HL-60/S4 (cell line): ENCODE measurements around the gene HLA-DRA.
"Not testable (repeated sequence)": the region's sequence is repeated elsewhere in the genome, so short reads cannot be mapped to it uniquely, and the experiment has no call there.

Experiments
- in situ Hi-C: fragments of 300-500 bp; cut with MboI; formaldehyde crosslinking; loops from 2 replicates; pipeline ENCODE4 v1.14.3; 2022; ENCODE audit warnings: low sequenced_read_pairs

Gene HLA-DRA

GRCh38 chr6:32430179-32430578 is 9.5 kb upstream of the HLA-DRA start:
- in situ Hi-C loops = no loop called here

GRCh38 chr6:32431142-32431541 is 8.5 kb upstream of the HLA-DRA start:
- in situ Hi-C loops = no loop called here

GRCh38 chr6:32432050-32432450 is 7.6 kb upstream of the HLA-DRA start:
- in situ Hi-C loops = no loop called here

GRCh38 chr6:32433950-32434349 is 5.7 kb upstream of the HLA-DRA start:
- in situ Hi-C loops = not testable (repeated sequence)

- in situ Hi-C loops = no loop called here
Measured at GRCh38 chr6:32436186-32436585, 3.5 kb upstream of the HLA-DRA start.

GRCh38 chr6:32436995-32437836 is 2.5 kb upstream of the HLA-DRA start:
- in situ Hi-C loops = no loop called here

- in situ Hi-C loops = no loop called here
Measured at GRCh38 chr6:32439139-32439538, 548 bp upstream of the HLA-DRA start.

- in situ Hi-C loops = no loop called here
Measured at GRCh38 chr6:32442243-32442667, 2.6 kb downstream of the HLA-DRA start.

- in situ Hi-C loops = no loop called here
Measured at GRCh38 chr6:32442977-32443552, 3.4 kb downstream of the HLA-DRA start.

GRCh38 chr6:32444433-32444832 is 4.7 kb downstream of the HLA-DRA start:
- in situ Hi-C loops = no loop called here

- in situ Hi-C loops = no loop called here
Measured at GRCh38 chr6:32445321-32445854, 5.7 kb downstream of the HLA-DRA start.

- in situ Hi-C loops = no loop called here
Measured at GRCh38 chr6:32447932-32448331, 8.2 kb downstream of the HLA-DRA start.

GRCh38 chr6:32449088-32449736 is 9.5 kb downstream of the HLA-DRA start:
- in situ Hi-C loops = no loop called here

GRCh38 chr6:32457054-32457453 is 17.4 kb downstream of the HLA-DRA start:
- in situ Hi-C loops = no loop called here

GRCh38 chr6:32459781-32460424 is 20.2 kb downstream of the HLA-DRA start:
- in situ Hi-C loops = no loop called here

GRCh38 chr6:32460528-32460927 is 20.8 kb downstream of the HLA-DRA start:
- in situ Hi-C loops = no loop called here

GRCh38 chr6:32461493-32461892 is 21.8 kb downstream of the HLA-DRA start:
- in situ Hi-C loops = no loop called here

GRCh38 chr6:32462609-32463008 is 22.9 kb downstream of the HLA-DRA start:
- in situ Hi-C loops = no loop called here

GRCh38 chr6:32467743-32468503 is 28.2 kb downstream of the HLA-DRA start:
- in situ Hi-C loops = not testable (repeated sequence)

- in situ Hi-C loops = no loop called here
Measured at GRCh38 chr6:32472781-32473375, 33.2 kb downstream of the HLA-DRA start.
